ENCODE results near the gene PDLIM1.
A peak's percentile ranks its signal among the peaks of the same experiment; 100 is the strongest.
"Not testable (repeated sequence)": the region's sequence is repeated elsewhere in the genome, so short reads cannot be mapped to it uniquely, and the experiment has no call there.

The PDLIM1 gene

GRCh38 chr10:95237376-95238170, 53.2 kb downstream of the PDLIM1 start:
- DNase-seq, result no peak

GRCh38 chr10:95236068-95236903, 54.5 kb downstream of the PDLIM1 start:
- no peak for DNase-seq

- DNase-seq, result no peak
Observed at GRCh38 chr10:95235676-95236067, 55.1 kb downstream of the PDLIM1 start.

- DNase-seq, result no peak
Observed at GRCh38 chr10:95234951-95235350, 55.9 kb downstream of the PDLIM1 start.

GRCh38 chr10:95233377-95234034, 57.3 kb downstream of the PDLIM1 start:
- DNase-seq, result no peak

- DNase-seq, result peak; percentile 37
Observed at GRCh38 chr10:95230677-95231586, 59.9 kb downstream of the PDLIM1 start.

- no peak for DNase-seq
Observed at GRCh38 chr10:95229724-95230627, 60.8 kb downstream of the PDLIM1 start.

GRCh38 chr10:95228934-95229723, 61.7 kb downstream of the PDLIM1 start:
- DNase-seq, result not testable (repeated sequence)

- DNase-seq, result no peak
Observed at GRCh38 chr10:95225136-95225535, 65.7 kb downstream of the PDLIM1 start.

GRCh38 chr10:95221124-95221523, 69.7 kb downstream of the PDLIM1 start:
- DNase-seq, result no peak

GRCh38 chr10:95220539-95220938, 70.3 kb downstream of the PDLIM1 start:
- no peak for DNase-seq

- DNase-seq, result no peak
Observed at GRCh38 chr10:95217476-95217875, 73.3 kb downstream of the PDLIM1 start.

GRCh38 chr10:95214793-95215192, 76.0 kb downstream of the PDLIM1 start:
- no peak for DNase-seq

- DNase-seq, result no peak
Observed at GRCh38 chr10:95214369-95214768, 76.4 kb downstream of the PDLIM1 start.

- DNase-seq, result no peak
Observed at GRCh38 chr10:95211606-95212279, 79.1 kb downstream of the PDLIM1 start.

GRCh38 chr10:95209509-95210127, 81.2 kb downstream of the PDLIM1 start:
- no peak for DNase-seq

- no peak for DNase-seq
Observed at GRCh38 chr10:95208702-95209391, 82.0 kb downstream of the PDLIM1 start.

GRCh38 chr10:95202865-95203264, 87.9 kb downstream of the PDLIM1 start:
- DNase-seq, result not testable (repeated sequence)

- no peak for DNase-seq
Observed at GRCh38 chr10:95201736-95202135, 89.1 kb downstream of the PDLIM1 start.
